Right atrium auricular region (tissue), 2 donors: ENCODE results near the gene MAGI2. TPM values are rescaled to one million over a fixed set of nuclear protein-coding genes. Genes with fewer than 3 reads are reported as not detected.

Source experiments
- DNase-seq: peaks from one replicate; pipeline ENCODE4 v3.0.0-alpha.2; 2019; ENCODE audit warnings: low spot score
- H3K27ac ChIP-seq, 2 donors: fragments of 200-600 bp; sonication (generic); 1 replicate in 1 of 2; 2 replicates in 1 of 2; pipeline ENCODE4 v1.5.1; 2016 to 2019
- H3K27me3 ChIP-seq, 2 donors: fragments of 200-600 bp; sonication (generic); one replicate each; pipeline versions ENCODE4 v1.5.1 to v1.6.0; 2017 to 2019
- H3K36me3 ChIP-seq: fragments of 200-600 bp; sonication (generic); one replicate; pipeline ENCODE4 v1.5.1; 2016
- H3K4me1 ChIP-seq, 2 donors: fragments of 200-600 bp; sonication (generic); one replicate each; pipeline versions ENCODE4 v1.5.1 to v1.6.0; 2017 to 2019
- H3K4me3 ChIP-seq, 2 donors: fragments of 200-600 bp; sonication (generic); 1 replicate in 1 of 2; 2 replicates in 1 of 2; pipeline ENCODE4 v1.5.1; 2017 to 2019; ENCODE audit warnings: mild to moderate bottlenecking in 1 of 2, moderate library complexity in 1 of 2
- H3K9me3 ChIP-seq, 2 donors: fragments of 200-600 bp; sonication (generic); one replicate each; pipeline ENCODE4 v1.5.1; 2019
- total RNA-seq, 2 donors: library from RNA; depleted of rRNA; stranded (reverse); fragments of >200 nt; gene quantifications; one replicate each; pipeline ENCODE4 v1.1.0, GENCODE V29; 2016
- TF ChIP-seq, protein P1 (sequence below), 2 donors: fragments of 200-600 bp; sonication (generic); IDR thresholded peaks; one replicate each; pipeline ENCODE4 v1.5.1; 2019; ENCODE audit warnings: antibody characterized with exemption in 2 of 2

MAGI2 gene
- total RNA-seq, 2 donors from 2014 or later, result 5.9 to 6.0 TPM

DNA sequence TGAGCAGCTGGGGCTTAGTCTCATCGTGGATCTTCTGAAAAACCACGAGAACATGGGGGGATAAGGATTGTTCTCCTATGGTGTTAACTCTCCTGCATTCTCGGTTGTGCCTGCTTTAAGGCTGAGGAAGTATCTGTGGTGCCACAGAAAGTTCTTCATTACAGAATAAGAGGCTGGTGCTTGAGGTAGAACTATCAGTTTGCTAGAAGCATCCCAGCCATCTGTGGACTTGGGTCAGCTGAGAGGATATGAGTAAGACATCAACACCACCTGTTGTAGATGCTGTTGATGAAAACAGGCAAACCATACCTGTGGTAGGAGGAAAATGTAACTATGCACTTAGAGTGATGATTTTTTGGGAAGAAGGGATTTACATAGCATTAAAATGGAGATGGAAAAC is 1238.3 kb downstream of the MAGI2 start:
- Histone ChIP-seq H3K27me3 (no peaks in the 10 kb centered on the region), H3K9me3 (no peaks in the 10 kb centered on the region), H3K4me3 (no peak overlapping the region), H3K36me3 (no peaks in the 10 kb centered on the region), H3K4me1 (no peaks in the 10 kb centered on the region), H3K27ac (no peak overlapping the region)
- no peak for DNase-seq
- TF ChIP-seq, protein P1, sequence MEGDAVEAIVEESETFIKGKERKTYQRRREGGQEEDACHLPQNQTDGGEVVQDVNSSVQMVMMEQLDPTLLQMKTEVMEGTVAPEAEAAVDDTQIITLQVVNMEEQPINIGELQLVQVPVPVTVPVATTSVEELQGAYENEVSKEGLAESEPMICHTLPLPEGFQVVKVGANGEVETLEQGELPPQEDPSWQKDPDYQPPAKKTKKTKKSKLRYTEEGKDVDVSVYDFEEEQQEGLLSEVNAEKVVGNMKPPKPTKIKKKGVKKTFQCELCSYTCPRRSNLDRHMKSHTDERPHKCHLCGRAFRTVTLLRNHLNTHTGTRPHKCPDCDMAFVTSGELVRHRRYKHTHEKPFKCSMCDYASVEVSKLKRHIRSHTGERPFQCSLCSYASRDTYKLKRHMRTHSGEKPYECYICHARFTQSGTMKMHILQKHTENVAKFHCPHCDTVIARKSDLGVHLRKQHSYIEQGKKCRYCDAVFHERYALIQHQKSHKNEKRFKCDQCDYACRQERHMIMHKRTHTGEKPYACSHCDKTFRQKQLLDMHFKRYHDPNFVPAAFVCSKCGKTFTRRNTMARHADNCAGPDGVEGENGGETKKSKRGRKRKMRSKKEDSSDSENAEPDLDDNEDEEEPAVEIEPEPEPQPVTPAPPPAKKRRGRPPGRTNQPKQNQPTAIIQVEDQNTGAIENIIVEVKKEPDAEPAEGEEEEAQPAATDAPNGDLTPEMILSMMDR (IDR thresholded peaks at IDR 0.05), result no peak

DNA sequence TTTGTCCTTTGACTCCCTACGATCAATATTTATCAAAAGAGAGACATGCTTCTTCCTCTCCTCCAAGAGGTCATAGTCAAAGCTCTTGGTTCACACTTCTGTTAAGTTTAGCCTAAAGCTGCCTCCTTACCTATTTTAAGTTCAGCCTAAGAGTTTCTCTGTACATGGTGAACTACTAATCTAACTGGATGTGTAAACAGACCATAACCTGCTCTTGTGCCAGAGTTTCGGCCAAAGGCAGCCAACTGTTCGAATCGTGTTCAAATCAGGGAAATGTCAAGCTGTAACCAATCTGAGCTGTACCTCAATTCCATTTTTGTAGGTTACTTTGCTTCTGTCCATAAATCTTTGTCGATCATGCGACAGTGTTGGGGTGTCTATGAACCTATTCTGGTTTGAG is 1240.1 kb downstream of the MAGI2 start:
- TF ChIP-seq, protein P1 (IDR thresholded peaks at IDR 0.05), result no peak
- Histone ChIP-seq H3K36me3 (no peaks in the 10 kb centered on the region), H3K27me3 (no peaks in the 10 kb centered on the region), H3K4me3 (no peak overlapping the region), H3K9me3 (no peaks in the 10 kb centered on the region), H3K4me1 (no peaks in the 10 kb centered on the region), H3K27ac (no peak overlapping the region)
- DNase-seq, result no peak

DNA sequence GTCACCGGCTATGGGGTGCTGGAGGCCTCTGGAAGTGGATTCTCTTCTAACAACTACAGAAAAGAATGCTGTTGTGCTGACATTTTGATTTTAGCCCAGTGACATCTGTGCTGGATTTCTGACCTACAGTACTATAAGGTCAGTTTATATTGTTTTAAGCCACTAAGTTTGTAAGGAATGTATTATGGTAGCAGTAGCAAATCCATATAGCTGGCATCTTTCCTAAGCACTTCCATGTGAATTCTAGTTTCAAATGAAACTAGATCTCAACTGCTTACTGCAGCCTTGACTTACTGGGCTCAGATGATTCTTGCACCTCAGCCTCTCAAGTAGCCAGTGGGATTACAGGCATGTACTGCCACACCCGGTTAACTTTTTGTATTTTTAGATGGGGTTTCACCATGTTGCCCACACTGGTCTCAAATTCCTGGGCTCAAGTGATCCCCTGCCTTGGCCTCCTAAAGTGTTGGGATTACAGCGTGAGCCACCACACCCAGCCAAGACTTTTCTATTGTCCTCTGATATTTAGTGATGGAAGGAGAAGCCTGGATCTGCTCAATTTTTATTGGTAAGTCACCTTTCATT is 1240.9 kb downstream of the MAGI2 start:
- Histone ChIP-seq H3K27ac (no peak overlapping the region), H3K9me3 (no peaks in the 10 kb centered on the region), H3K4me1 (no peaks in the 10 kb centered on the region), H3K27me3 (no peaks in the 10 kb centered on the region), H3K36me3 (no peaks in the 10 kb centered on the region), H3K4me3 (no peak overlapping the region)
- DNase-seq, result no peak
- TF ChIP-seq, protein P1 (IDR thresholded peaks at IDR 0.05), result no peak

DNA sequence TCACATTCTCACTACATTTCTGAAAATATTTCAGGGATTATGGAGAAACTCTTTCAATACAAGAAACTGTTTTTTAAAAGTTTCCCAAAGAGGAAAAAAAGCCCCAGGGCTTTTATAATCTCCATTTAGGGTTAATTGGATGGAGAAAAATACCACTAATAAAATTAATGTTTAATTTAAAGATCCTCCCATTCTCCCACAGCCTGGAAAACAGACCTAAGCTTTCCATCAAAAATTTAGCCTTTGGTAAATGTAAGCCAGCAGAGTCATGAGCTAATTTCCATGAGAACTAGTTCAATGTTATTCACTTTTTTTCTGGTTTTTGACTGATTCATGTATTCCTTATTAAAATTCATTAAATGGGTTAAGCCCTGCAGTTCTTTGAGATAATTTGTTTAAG is 1246.2 kb downstream of the MAGI2 start:
- Histone ChIP-seq H3K9me3 (no peaks in the 10 kb centered on the region), H3K27ac (no peak overlapping the region), H3K4me3 (no peak overlapping the region), H3K27me3 (no peaks in the 10 kb centered on the region), H3K36me3 (no peaks in the 10 kb centered on the region), H3K4me1 (no peaks in the 10 kb centered on the region)
- no peak for DNase-seq
- TF ChIP-seq, protein P1 (IDR thresholded peaks at IDR 0.05), result no peak

DNA sequence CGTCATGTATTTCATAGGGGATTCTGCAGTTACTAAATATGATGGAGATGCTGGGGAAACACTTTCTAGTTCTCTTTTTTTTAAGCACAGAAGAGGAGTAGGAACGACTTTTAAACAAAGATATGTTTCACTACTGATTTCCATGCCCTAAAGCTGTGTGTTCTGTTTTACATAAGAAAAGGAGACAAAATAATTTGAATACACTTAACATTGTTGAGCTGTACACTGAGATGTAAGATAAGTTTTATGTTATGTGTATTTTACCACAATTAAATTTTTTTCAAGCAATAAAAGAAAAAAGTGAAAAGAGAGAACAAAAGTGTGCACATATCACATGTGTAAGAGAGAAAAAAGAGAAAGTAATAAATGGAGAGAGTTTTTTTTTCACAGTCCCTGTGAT is 1246.7 kb downstream of the MAGI2 start:
- no peaks in the 10 kb centered on the region for H3K4me1 ChIP-seq
- DNase-seq, result no peak
- no peak overlapping the region for H3K4me3 ChIP-seq

More for the DNA sequence above, 1246.7 kb downstream of the MAGI2 start:
- Histone ChIP-seq H3K36me3 (no peaks in the 10 kb centered on the region), H3K9me3 (no peaks in the 10 kb centered on the region), H3K27me3 (no peaks in the 10 kb centered on the region), H3K27ac (no peak overlapping the region)
- TF ChIP-seq, protein P1 (IDR thresholded peaks at IDR 0.05), result no peak
